GM11168 (cell line): ENCODE measurements around the gene CHADL.

Source experiments
- in situ Hi-C: fragments of 300-500 bp; cut with MboI; formaldehyde crosslinking; loops from one replicate; pipeline ENCODE4 v1.12.0; 2022; ENCODE audit warnings: low sequenced_read_pairs; ENCODE audit not compliant: unreplicated experiment

The CHADL gene

GRCh38 chr22:41231369-41231768 lies 9.4 kb downstream of the CHADL start:
- in situ Hi-C loops = no loop called here

GRCh38 chr22:41230401-41230785 lies 10.3 kb downstream of the CHADL start:
- in situ Hi-C loops = no loop called here

DNA sequence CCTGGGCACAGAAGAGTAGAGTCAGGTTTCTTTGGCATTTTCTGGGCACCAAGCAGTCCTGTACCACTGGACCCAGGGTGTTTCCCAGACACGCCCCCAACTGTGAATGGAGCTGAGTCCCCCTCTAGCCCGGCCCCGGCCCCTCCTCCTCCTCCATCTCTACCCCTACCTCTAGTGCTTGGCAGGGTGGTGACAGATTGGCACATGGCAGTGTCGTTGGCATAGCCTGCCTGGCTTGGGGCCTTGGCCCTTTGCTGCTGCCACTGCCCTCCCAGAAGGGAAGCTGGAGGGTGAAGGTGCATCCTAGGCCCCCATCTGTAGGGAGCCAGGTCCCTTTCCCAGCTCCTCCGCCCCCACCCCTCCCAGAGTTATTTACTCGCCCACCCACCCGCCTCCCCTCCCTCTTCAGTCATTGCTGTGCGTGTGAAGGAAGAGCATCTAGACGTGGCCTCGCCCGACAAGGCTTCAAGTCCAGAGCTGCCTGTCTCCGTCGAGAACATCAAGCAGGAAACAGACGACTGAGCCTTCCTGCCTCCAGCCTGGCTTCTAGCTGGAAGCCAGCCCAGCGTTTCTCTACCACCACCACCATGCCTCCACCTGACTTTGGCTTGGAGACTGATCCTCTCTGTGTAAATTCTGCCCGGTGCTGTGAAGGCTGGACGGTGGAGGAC lies 10.9 kb downstream of the CHADL start:
- in situ Hi-C loops = no loop called here

DNA sequence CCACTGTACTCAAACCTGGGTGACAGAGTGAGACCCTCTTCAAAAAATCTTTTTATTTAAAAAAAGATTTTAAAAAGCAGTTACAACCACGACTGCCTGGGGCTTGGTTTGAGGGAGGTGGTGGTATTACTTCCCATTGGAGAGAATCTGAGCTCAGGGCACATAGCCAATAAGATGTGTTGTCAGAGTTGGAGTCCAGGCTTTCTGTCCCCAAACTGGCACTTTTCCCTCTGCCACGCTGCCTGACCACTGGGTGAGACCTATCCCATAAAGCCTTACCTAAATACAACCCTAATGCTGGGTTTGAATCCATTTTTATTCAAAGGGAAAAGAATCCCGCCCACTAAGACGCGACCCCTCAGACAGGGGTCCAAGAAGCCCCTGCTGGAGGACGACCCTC lies 11.5 kb downstream of the CHADL start:
- in situ Hi-C loops = no loop called here

- in situ Hi-C loops = no loop called here
These were observed 13.7 kb downstream of the CHADL start for GRCh38 chr22:41226723-41227655.

- in situ Hi-C loops = no loop called here
These were observed 17.2 kb downstream of the CHADL start for GRCh38 chr22:41223535-41223934.

- in situ Hi-C loops = no loop called here
These were observed 17.8 kb downstream of the CHADL start for GRCh38 chr22:41222846-41223507.

DNA sequence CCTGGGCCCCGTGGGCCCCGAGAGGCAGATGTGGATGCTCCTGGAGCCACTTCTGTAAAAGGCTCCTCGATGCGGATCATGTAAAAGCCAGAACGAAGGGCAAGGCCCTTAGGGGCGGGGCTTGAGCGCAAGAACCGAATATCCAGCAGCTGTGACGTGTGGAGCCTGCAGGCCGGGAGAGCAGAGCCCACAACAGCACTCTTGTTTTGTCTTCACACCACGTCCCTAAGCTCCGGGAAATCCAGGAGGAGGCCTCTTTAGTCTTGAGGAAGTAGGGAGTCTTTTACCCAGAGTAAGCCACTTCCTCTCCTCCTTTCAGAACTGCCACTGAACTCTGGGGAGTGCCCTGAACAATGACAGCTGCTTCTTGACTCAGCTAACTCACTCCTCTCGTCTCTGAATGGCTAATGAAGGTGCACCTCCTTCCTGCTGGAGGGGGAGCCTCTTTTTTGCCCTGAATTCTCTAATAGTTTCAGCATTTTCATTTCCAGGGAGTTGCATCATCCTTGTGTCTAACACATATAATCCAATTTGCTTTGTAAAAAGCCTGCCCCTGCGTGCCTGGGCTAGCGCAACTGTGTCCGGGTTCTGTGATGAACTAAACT lies 23.1 kb downstream of the CHADL start:
- in situ Hi-C loops = no loop called here

GRCh38 chr22:41216984-41217383 lies 23.7 kb downstream of the CHADL start:
- in situ Hi-C loops = no loop called here

- in situ Hi-C loops = no loop called here
These were observed 24.8 kb downstream of the CHADL start for GRCh38 chr22:41215926-41216325.

- in situ Hi-C loops = no loop called here
These were observed 25.3 kb downstream of the CHADL start for GRCh38 chr22:41215409-41215808.

- in situ Hi-C loops = no loop called here
These were observed 34.0 kb downstream of the CHADL start for GRCh38 chr22:41206719-41207118.

GRCh38 chr22:41204992-41205900 lies 35.5 kb downstream of the CHADL start, which contains the start of gene L3MBTL2:
Gene L3MBTL2 (plus strand): TSS chr22:41205312. CDS start chr22:41205363, 51 bp downstream.
- in situ Hi-C loops = no loop called here

DNA sequence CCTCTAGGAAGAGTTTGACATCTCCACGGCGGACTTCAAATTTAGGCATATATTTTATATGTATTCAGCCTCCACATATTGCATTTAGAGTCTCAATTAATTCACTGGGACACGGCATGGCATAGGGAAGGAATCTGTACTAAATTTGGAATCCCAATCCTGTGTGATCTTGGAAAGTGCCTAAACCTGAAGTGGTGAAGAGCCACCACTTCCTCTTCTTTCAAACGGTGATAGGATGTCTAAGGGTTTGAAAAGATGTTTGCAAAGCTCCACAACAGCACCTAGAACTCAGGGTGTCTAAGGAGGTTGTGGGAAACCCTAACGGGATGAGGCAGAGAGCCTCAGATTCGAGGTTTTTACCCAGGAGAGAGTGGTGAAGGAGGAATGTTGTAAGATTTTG lies 36.7 kb downstream of the CHADL start:
- in situ Hi-C loops = no loop called here

DNA sequence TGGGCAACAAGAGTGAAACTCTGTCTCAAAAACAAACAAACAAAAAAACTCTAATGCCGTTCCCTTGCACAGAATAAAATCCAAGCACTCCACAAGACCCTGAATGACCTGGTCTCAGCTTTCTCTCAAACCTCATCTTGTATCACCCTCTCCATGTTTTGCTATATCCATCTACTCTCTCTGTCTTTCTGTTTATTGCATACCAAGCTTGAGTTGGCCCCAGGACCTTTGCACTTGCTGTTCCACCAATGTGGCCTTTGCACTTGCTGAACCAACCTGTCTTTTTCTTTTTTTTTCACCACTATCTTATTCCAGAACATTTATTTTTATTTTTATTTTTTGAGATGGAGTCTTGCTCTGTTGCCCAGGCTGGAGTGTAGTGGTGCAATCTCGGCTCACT lies 37.6 kb downstream of the CHADL start:
- in situ Hi-C loops = no loop called here

GRCh38 chr22:41201141-41201540 lies 39.6 kb downstream of the CHADL start:
- in situ Hi-C loops = no loop called here

DNA sequence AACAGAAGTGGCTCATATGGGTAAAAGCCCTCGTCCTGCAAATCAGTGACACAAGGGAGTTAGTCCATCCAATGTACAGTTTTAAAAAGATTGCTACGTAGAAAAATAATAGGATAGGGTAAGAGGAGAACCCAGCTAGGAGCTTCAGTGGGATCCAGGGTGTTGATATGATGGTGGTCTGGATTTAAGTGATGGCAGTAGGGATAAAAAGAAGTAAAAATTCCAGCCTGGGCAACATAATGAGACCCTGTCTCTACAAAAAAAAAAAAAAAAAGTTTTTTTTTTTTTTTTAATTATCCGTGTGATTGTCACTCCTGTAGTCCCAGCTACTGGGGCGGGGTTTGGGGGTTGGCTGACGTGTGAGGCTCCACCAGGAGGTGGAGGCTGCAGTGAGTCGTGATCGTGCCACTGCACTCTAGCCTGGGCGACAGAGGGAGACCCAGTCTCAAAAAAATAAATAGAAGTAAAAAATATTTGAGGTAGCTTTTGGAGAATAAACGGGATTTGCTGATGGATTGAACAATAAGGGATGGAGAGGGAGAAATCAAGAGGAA lies 42.6 kb downstream of the CHADL start:
- in situ Hi-C loops = no loop called here

DNA sequence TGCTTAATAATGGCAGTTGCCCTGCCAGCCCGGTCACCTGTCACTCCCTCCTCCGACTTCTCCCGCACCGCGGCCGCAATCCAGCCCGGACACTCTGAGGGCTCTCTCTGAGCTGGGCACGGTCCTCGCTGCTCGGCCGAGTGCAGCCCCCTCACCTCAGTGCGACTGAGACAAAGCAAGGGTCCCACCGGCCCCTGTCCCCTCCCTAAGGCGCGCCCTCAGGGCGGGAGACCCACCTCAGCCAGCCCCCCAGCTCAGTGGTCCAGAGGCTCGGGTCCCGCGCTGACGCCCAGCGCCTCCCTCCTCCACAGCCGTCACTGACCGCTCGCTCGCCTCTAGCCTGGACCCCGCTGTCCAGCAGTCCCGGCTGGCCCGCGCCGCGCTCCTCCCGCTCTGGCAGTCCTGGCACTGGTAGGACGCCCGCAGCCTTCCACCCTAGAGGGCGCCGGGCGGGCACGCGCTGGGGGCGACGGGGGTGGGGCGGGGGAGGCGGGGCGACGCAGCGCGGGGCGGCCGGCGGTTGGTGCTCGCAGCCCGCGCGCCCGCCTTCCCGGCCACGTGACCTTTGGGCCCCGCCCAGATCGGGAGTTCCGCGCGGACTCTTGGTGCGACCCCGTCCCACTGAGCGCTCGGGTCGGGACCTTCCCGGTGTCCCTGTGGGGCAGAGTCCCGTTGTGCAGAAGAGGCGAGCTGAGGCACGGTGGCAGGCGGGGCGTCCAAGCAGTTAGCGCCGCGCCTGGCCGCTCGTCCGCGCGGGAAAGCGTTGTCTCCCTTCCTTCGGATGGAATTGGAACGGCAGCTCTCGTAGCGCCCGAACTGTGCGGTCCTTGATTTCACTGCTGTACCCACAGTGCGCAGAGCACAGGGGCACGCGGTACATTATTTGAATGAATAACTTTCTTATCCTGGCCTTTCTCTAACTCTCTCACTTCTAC lies 43.4 kb downstream of the CHADL start:
- in situ Hi-C loops = no loop called here
